Measurements from ENCODE around the gene MSI2. TPM values are rescaled to one million over a fixed set of nuclear protein-coding genes. Genes with fewer than 3 reads are reported as not detected.

The MSI2 gene
- total and polyA plus RNA-seq, 9 of the 15 experiments (the other 6 are each of a cell fraction or from before 2014, with no cell fraction given) = 4.6 to 61.8 (median 42.4) TPM

GRCh38 chr17:57456622-57457021, 200.3 kb downstream of the MSI2 start:
- TF ChIP-seq PTTG1 (tag; IDR thresholded peaks at IDR 0.05; ENCODE audit: low read depth) (no peak), ARID2 (IDR thresholded peaks at IDR 0.05) (no peak), MEF2A (IDR thresholded peaks at IDR 0.05; ENCODE audit: control insufficient read depth, low read depth, low read length) (no peak), ZNF324 (CRISPR knock-in tag; IDR thresholded peaks at IDR 0.05) (no peak), CHD4 (IDR thresholded peaks at IDR 0.05; ENCODE audit: insufficient read depth, insufficient replicate concordance, low read depth, low read length, poor library complexity, severe bottlenecking) (no peak), RBBP5 (IDR thresholded peaks at IDR 0.05; ENCODE audit: borderline replicate concordance, insufficient read depth, low read length, poor library complexity, severe bottlenecking) (no peak), GABPA (tag; conservative IDR thresholded peaks at IDR 0.05; ENCODE audit: low read depth) (no peak), SRSF1 (IDR thresholded peaks at IDR 0.05; ENCODE audit: low read depth, low read length) (no peak), ZNF644 (tag; IDR thresholded peaks at IDR 0.05; ENCODE audit: low read depth) (no peak), RBM17 (IDR thresholded peaks at IDR 0.05; ENCODE audit: borderline replicate concordance, low read depth, low read length) (no peak), FOXA3 (CRISPR knock-in tag; conservative IDR thresholded peaks at IDR 0.05 in 1 of 2, IDR thresholded peaks at IDR 0.05 in 1 of 2) (no peak), ESRRA (IDR thresholded peaks at IDR 0.05; ENCODE audit: borderline replicate concordance, low read depth) (no peak), ARHGAP35 (IDR thresholded peaks at IDR 0.05; ENCODE audit: partially characterized antibody) (no peak), XRCC5 (IDR thresholded peaks at IDR 0.05; ENCODE audit: low read depth, low read length) (no peak), NR2C1 (IDR thresholded peaks at IDR 0.05) (no peak), NR2C1 (tag; IDR thresholded peaks at IDR 0.05) (no peak)
- Histone ChIP-seq H3K79me2 (ENCODE audit: control insufficient read depth, insufficient read depth, low read length) (peaks cover 13% of the 10 kb centered on the region), H3K9ac (ENCODE audit: insufficient read depth in 1 of 2, low read depth in 2 of 2, low read length in 2 of 2) (no peak overlapping the region), H3K27me3 (ENCODE audit: control insufficient read depth in 2 of 2, insufficient read depth in 2 of 2, low read length in 2 of 2) (no peaks in the 10 kb centered on the region), H3K9me3 (replicated peaks; ENCODE audit: control insufficient read depth, insufficient read depth, low read depth, low read length) (no peaks in the 10 kb centered on the region), H3K36me3 (ENCODE audit: control insufficient read depth, insufficient read depth, low read length) (peaks cover 3% of the 10 kb centered on the region; the same call in 1 of the 3 replicates), H3K9me1 (ENCODE audit: control insufficient read depth, insufficient read depth, low read length) (peaks cover 7% of the 10 kb centered on the region), H2AFZ (ENCODE audit: low read depth, low read length) (no peak overlapping the region), H4K20me1 (replicated peaks; ENCODE audit: control insufficient read depth, insufficient read depth, low read length) (no peaks in the 10 kb centered on the region; the same call in 1 of the 2 replicates), H3K4me3 (no peak overlapping the region), H3K4me2 (ENCODE audit: insufficient read depth, low read length) (no peak overlapping the region), H3K27ac (ENCODE audit: extremely low read depth, low read depth, low read length) (no peak overlapping the region), H3K4me1 (replicated peaks in 1 of 2; ENCODE audit: control insufficient read depth in 2 of 2, insufficient read depth in 2 of 2, low read length in 2 of 2) (peaks cover 8 to 13% of the 10 kb centered on the region in 2 experiments; a peak in 4 of 5 replicates)
- ChIA-PET POLR2A (no interaction called here), CTCF (ENCODE audit: low intra/inter-chr PET ratio) (no interaction called here)
- in situ Hi-C loops (cut with MboI) = no loop called here
- DNase-seq (ENCODE audit: extremely low read depth in 1 of 4, low spot score in 3 of 4) (no peak), FAIRE-seq (no peak), ATAC-seq (no peak)
- intact Hi-C loops (cut with micrococcal nuclease) = loop anchor here (5.0 kb wide), 1 partner anchor 216 kb away; no protein-coding TSS in a partner anchor
- no TSS peak for BruUV-seq (replicated peaks)
- WGBS (ENCODE audit: insufficient coverage, low coverage, missing lambda C conversion rate) = 87% methylated on average over 3 of the region's 3 CpGs

All from K562 (cell line).